Measurements from ENCODE around the gene HSPBP1. TPM values are rescaled to one million over a fixed set of nuclear protein-coding genes. Genes with fewer than 3 reads are reported as not detected.

Gene HSPBP1
- total RNA-seq, 4 donors from 2014 or later = 17.9 to 46.7 (median 36.7) TPM

DNA sequence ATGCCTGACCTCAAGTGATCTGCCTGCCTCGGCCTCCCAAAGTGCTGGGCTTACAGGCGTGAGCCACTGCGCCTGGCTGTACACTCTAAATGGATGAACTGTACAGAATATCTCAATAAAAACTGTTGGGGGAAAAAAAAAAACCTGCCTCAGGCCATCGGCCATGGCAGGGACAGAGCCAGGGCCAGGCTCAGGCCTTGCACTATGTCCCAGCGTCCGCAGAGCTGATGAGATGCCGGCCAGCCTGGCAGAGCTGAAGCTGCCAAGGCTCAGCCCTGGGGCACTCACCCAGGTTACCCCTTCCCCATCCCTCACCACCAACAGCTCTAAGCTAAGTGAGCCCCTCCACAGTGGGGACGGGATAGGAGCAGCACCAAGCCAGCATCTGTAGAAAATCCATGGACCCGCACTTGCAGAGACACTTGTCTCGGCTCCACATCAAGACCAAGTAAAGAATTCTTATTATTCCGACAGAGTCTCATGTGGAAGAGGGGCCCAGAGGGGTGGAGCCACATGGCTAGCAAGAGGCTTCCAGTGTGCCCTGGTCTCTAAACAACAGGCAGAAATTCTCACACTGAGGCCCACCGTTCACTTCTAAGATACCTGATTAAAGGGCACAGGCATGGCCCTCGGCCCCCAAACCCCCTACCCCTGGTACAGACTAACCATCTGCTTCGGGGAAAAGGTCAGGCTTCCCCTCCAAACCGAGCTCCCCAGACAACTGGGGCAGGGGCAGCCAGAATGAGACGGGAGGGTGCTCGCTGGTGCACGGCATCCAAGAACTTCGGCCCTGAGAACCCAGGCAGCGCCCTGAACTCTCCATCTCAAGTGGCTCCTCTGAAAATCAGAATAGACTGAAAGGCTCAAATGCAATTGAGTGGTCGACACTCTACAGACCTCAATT, 26.9 kb downstream of the HSPBP1 start:
- Histone ChIP-seq H3K4me1 (peaks cover 85% of the 10 kb centered on the region), H3K36me3 (no peaks in the 10 kb centered on the region), H3K4me3 (no peak overlapping the region), H3K9me3 (no peaks in the 10 kb centered on the region), H3K27ac (no peak overlapping the region), H3K27me3 (no peaks in the 10 kb centered on the region)
- no peak for TF ChIP-seq POLR2A (IDR thresholded peaks at IDR 0.05)
- no peak for TF ChIP-seq EP300 (IDR thresholded peaks at IDR 0.05)
- TF ChIP-seq, protein P1, sequence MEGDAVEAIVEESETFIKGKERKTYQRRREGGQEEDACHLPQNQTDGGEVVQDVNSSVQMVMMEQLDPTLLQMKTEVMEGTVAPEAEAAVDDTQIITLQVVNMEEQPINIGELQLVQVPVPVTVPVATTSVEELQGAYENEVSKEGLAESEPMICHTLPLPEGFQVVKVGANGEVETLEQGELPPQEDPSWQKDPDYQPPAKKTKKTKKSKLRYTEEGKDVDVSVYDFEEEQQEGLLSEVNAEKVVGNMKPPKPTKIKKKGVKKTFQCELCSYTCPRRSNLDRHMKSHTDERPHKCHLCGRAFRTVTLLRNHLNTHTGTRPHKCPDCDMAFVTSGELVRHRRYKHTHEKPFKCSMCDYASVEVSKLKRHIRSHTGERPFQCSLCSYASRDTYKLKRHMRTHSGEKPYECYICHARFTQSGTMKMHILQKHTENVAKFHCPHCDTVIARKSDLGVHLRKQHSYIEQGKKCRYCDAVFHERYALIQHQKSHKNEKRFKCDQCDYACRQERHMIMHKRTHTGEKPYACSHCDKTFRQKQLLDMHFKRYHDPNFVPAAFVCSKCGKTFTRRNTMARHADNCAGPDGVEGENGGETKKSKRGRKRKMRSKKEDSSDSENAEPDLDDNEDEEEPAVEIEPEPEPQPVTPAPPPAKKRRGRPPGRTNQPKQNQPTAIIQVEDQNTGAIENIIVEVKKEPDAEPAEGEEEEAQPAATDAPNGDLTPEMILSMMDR (IDR thresholded peaks at IDR 0.05) = no peak
- no peak for TF ChIP-seq POLR2AphosphoS5 (IDR thresholded peaks at IDR 0.05)
- DNase-seq (ENCODE audit: low spot score in 2 of 2) = no peak
- WGBS = 84% methylated on average over 18 of the region's 21 CpGs

DNA sequence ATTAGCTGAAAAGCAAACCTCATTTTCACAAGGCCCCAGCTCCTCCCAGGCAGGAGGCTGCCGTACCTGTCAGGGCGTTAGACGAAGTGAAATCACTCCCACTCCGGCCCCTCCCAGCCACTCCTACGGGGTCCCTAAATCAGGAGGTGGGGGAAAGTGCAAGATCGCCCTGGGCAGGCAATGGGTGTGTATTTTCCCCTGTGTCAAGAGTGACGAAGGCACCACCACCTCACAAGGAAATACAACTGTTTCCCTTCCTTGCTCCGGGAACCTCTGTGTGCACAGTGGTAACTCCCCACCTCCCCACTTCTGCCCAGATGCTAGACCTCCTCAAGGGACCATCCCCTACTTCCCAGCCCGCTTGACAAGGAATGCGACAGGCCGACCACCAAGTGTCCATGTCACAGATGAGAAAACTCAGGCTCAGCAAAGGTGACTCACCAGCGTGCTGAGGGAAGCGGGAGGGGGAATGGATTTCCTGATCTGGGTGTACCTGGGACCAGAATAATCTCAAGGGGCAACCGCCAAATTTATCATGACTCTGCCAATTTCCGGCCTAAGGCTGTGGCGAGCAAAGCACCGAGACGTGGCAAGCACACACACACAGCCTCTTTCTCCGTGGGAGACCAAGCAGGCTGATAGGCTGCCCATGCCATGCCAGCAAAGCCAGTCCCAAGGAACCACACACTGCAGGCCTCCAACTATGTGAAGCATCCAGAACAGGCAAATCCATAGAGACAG, 28.4 kb downstream of the HSPBP1 start:
- TF ChIP-seq, protein P1 (IDR thresholded peaks at IDR 0.05) = no peak
- TF ChIP-seq POLR2AphosphoS5 (IDR thresholded peaks at IDR 0.05) = no peak
- no peak for TF ChIP-seq POLR2A (IDR thresholded peaks at IDR 0.05)
- TF ChIP-seq EP300 (IDR thresholded peaks at IDR 0.05) = no peak
- H3K9me3 ChIP-seq = no peaks in the 10 kb centered on the region
- no peak overlapping the region for H3K27ac ChIP-seq
- no peaks in the 10 kb centered on the region for H3K27me3 ChIP-seq
- H3K36me3 ChIP-seq = peaks cover 9% of the 10 kb centered on the region
- H3K4me3 ChIP-seq = no peak overlapping the region
- H3K4me1 ChIP-seq = peaks cover 78% of the 10 kb centered on the region
- DNase-seq (ENCODE audit: low spot score in 2 of 2) = no peak
- WGBS = 48% methylated on average over 11 of the region's 19 CpGs

DNA sequence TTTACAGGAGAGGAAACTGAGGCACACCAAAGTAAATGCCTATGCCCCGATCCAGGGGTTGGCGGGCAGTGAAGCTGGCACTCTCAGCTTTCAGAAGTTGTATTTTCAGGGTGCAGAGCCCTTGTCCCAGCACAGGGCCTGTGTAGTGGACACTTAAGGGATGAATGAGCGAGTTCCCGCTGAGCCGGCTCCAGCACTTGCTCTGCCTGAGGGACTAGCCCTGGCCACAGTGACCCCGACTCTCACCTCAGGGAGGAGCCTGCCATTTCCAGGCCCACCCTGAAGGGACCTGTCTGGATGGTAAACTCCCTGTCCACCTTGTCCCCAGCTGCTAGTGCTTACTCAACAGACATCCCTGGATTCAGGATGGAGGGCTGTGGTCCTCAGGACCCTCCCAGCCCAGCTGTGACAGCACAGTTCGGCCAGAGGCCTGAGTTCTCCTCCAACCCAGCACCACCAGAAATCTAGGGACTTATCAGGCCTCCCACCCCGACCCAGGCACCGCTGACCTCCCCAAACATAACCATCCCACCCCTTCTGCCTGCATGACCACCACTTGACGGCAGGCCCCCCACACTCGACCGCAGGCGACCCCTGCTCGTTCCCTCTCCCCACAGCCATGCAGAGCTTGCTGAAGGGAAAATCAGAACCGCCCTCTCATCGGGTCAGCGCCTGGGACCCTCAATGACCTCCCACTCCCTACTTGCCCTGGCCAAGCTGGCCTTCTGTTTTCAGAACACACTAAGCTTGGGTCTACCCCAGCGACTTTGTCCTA, 29.5 kb downstream of the HSPBP1 start:
- no peak overlapping the region for H3K27ac ChIP-seq
- peak in 1 of 2 donors; percentile 76 for DNase-seq (ENCODE audit: low spot score in 2 of 2)
- 94% methylated on average over 17 of the region's 18 CpGs for WGBS
- TF ChIP-seq, protein P1 (IDR thresholded peaks at IDR 0.05) = no peak
- TF ChIP-seq POLR2AphosphoS5 (IDR thresholded peaks at IDR 0.05) (no peak), POLR2A (IDR thresholded peaks at IDR 0.05) (no peak), EP300 (IDR thresholded peaks at IDR 0.05) (no peak)
- peaks cover 67% of the 10 kb centered on the region for H3K4me1 ChIP-seq
- H3K9me3 ChIP-seq = no peaks in the 10 kb centered on the region
- H3K36me3 ChIP-seq = peaks cover 20% of the 10 kb centered on the region
- H3K27me3 ChIP-seq = no peaks in the 10 kb centered on the region
- no peak overlapping the region for H3K4me3 ChIP-seq

DNA sequence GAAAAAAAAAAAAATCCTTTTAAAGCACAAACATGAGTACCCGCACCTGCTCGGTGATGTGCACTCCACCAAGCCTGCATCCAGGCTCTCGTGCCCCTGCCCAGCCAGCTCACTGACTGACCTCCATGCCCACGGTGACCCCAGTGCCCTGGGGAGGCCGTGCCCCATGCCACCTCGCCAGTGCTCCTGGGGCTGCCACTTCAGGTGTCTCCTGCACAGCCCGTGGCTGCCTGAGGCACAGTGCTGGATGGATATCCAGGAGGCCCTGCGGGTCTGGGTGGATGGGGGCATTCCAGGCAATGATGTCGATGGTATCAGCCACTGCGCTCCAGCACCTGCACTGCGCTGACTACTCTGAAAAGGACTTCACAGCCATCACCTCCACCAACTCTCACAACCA, 30.1 kb downstream of the HSPBP1 start:
- no peak for TF ChIP-seq POLR2AphosphoS5 (IDR thresholded peaks at IDR 0.05)
- Histone ChIP-seq H3K4me1 (peaks cover 61% of the 10 kb centered on the region), H3K27ac (no peak overlapping the region), H3K27me3 (no peaks in the 10 kb centered on the region), H3K9me3 (no peaks in the 10 kb centered on the region), H3K36me3 (peaks cover 26% of the 10 kb centered on the region), H3K4me3 (no peak overlapping the region)
- no peak for DNase-seq (ENCODE audit: low spot score in 2 of 2)
- WGBS = 86% methylated on average over 9 of the region's 11 CpGs

DNA sequence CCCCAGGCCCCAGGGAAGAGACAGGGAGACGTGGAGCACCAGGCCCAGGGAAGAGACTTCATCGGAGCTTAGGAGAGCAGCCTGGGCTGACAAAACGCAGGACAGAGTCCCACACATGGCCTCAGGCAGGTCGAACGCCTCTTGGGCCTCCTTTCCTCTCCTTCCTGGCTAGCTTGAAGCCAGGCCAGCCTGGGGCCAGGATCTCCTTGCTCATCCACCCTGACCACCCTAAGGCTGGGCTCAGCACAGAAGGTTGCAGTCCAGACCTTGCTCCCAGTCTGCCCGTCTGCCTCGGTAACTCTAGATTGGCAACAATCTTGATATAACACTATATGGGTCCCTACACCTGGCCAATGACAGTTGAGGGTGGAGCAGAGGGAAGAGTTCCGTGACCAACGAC, 31.2 kb downstream of the HSPBP1 start:
- no peaks in the 10 kb centered on the region for H3K27me3 ChIP-seq
- no peak for DNase-seq (ENCODE audit: low spot score in 2 of 2)

More for the DNA sequence above, 31.2 kb downstream of the HSPBP1 start:
- Histone ChIP-seq H3K4me1 (peaks cover 51% of the 10 kb centered on the region), H3K27ac (no peak overlapping the region), H3K9me3 (no peaks in the 10 kb centered on the region), H3K36me3 (peaks cover 37% of the 10 kb centered on the region), H3K4me3 (no peak overlapping the region)
- WGBS = 88% methylated on average over 7 of the region's 9 CpGs
- TF ChIP-seq EP300 (IDR thresholded peaks at IDR 0.05) (no peak), POLR2A (IDR thresholded peaks at IDR 0.05) (no peak), POLR2AphosphoS5 (IDR thresholded peaks at IDR 0.05) (no peak)
- TF ChIP-seq, protein P1 (IDR thresholded peaks at IDR 0.05) = no peak
